Measurements from ENCODE around the gene B4GALNT1. TPM values are rescaled to one million over a fixed set of nuclear protein-coding genes. Genes with fewer than 3 reads are reported as not detected.

Gene B4GALNT1
- total RNA-seq, 1 donor from 2014 or later, result 0.78 TPM

GRCh38 chr12:57586832-57587429 is 46.1 kb downstream of the B4GALNT1 start:
- TF ChIP-seq CTCF (IDR thresholded peaks at IDR 0.05; ENCODE audit: unreplicated experiment), result no peak
- peaks cover 10% of the 10 kb centered on the region for H3K4me1 Mint-ChIP-seq
- no peaks in the 10 kb centered on the region for H3K36me3 Mint-ChIP-seq
- no peak overlapping the region for H3K27ac Mint-ChIP-seq
- H3K9me3 Mint-ChIP-seq, result no peaks in the 10 kb centered on the region
- no peak overlapping the region for H3K4me3 Mint-ChIP-seq
- no peak for DNase-seq (ENCODE audit: low spot score in 2 of 2, unreplicated experiment in 2 of 2)
- peaks cover 20% of the 10 kb centered on the region for H3K27me3 Mint-ChIP-seq (ENCODE audit: low read depth)

- H3K27ac Mint-ChIP-seq, result no peak overlapping the region
- H3K36me3 Mint-ChIP-seq, result no peaks in the 10 kb centered on the region
- peaks cover 28% of the 10 kb centered on the region for H3K27me3 Mint-ChIP-seq (ENCODE audit: low read depth)
- H3K9me3 Mint-ChIP-seq, result no peaks in the 10 kb centered on the region
- no peak for TF ChIP-seq CTCF (IDR thresholded peaks at IDR 0.05; ENCODE audit: unreplicated experiment)
- H3K4me3 Mint-ChIP-seq, result no peak overlapping the region
- DNase-seq (ENCODE audit: low spot score in 2 of 2, unreplicated experiment in 2 of 2), result no peak
- H3K4me1 Mint-ChIP-seq, result peaks cover 6% of the 10 kb centered on the region
Measured at GRCh38 chr12:57586128-57586527, 46.9 kb downstream of the B4GALNT1 start.

- Mint-ChIP-seq H3K36me3 (no peaks in the 10 kb centered on the region), H3K27me3 (ENCODE audit: low read depth) (peaks cover 34% of the 10 kb centered on the region), H3K4me3 (no peak overlapping the region), H3K4me1 (no peaks in the 10 kb centered on the region), H3K9me3 (no peaks in the 10 kb centered on the region), H3K27ac (no peak overlapping the region)
- no peak for DNase-seq (ENCODE audit: low spot score in 2 of 2, unreplicated experiment in 2 of 2)
- TF ChIP-seq CTCF (IDR thresholded peaks at IDR 0.05; ENCODE audit: unreplicated experiment), result no peak
Measured at GRCh38 chr12:57585156-57585555, 47.8 kb downstream of the B4GALNT1 start.

GRCh38 chr12:57584690-57585089 is 48.3 kb downstream of the B4GALNT1 start:
- TF ChIP-seq CTCF (IDR thresholded peaks at IDR 0.05; ENCODE audit: unreplicated experiment), result no peak
- DNase-seq (ENCODE audit: low spot score in 2 of 2, unreplicated experiment in 2 of 2), result no peak
- no peaks in the 10 kb centered on the region for H3K36me3 Mint-ChIP-seq
- H3K27me3 Mint-ChIP-seq (ENCODE audit: low read depth), result peaks cover 35% of the 10 kb centered on the region
- H3K4me3 Mint-ChIP-seq, result no peak overlapping the region
- H3K27ac Mint-ChIP-seq, result no peak overlapping the region
- H3K9me3 Mint-ChIP-seq, result no peaks in the 10 kb centered on the region
- no peaks in the 10 kb centered on the region for H3K4me1 Mint-ChIP-seq

- Mint-ChIP-seq H3K4me3 (no peak overlapping the region), H3K27me3 (ENCODE audit: low read depth) (peaks cover 39% of the 10 kb centered on the region), H3K27ac (no peak overlapping the region), H3K36me3 (no peaks in the 10 kb centered on the region), H3K9me3 (no peaks in the 10 kb centered on the region), H3K4me1 (no peaks in the 10 kb centered on the region)
- TF ChIP-seq CTCF (IDR thresholded peaks at IDR 0.05; ENCODE audit: unreplicated experiment), result no peak
- no peak for DNase-seq (ENCODE audit: low spot score in 2 of 2, unreplicated experiment in 2 of 2)
Measured at GRCh38 chr12:57584050-57584449, 49.0 kb downstream of the B4GALNT1 start.

All from mesothelial cell of epicardium (in vitro differentiated cells).